Fibroblast of lung (primary cell): ENCODE data around the gene ME2.

ENCODE experiments used
- CTCF ChIP-seq, 2 donors: IDR thresholded peaks in 1 of 2; conservative IDR thresholded peaks in 1 of 2; 1 replicate in 1 of 2; 2 replicates in 1 of 2; pipeline ENCODE4 v1.5.1; 2011 to 2012; ENCODE audit warnings: low read length in 2 of 2, control low read depth in 1 of 2, inconsistent platforms in 1 of 2, low read depth in 1 of 2, mild to moderate bottlenecking in 1 of 2
- EZH2 ChIP-seq: IDR thresholded peaks from 2 replicates; pipeline ENCODE4 v1.5.1; 2012; ENCODE audit warnings: low read length, control low read depth, mild to moderate bottlenecking; ENCODE audit errors: missing control alignments

DNA sequence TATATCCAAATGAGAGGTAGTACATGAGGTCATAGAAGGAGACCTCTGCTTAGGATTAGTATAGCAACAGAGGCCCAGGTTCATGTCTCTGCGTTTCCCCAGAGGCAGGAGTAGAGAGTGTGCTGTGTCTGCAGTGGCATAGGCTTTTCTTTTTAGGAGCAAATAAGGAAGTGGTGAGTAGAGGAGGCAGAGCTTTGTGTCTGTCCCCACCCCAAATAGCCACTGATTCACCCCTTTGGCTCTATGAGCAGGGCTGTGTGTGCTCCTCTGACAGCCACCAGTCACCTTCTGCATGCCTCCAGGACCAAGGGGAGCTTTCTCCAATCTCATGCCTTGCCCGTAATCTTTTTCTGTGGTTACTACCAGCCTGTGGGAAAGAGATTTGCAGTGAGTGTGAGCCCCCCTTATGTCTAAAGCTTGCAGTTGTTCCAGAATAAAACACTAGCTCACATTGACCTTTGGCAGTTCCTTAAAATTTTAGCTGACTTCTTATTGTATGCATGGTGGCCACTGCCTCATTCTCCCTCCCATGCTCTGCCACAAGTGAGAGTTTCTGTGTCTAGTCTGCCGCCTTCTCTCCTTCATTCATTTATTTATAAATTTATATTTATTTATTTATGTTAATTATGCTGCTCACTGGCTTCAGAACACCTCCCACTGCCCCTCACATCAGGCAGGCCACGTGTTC, 65.5 kb downstream of the ME2 start:
- no peak for TF ChIP-seq CTCF (conservative IDR thresholded peaks at IDR 0.05 in 1 of 2, IDR thresholded peaks at IDR 0.05 in 1 of 2; ENCODE audit: low read depth in 1 of 2, low read length in 2 of 2)
- TF ChIP-seq EZH2, result no peak
